ENCODE measurements around the gene CHST8. TPM values are rescaled to one million over a fixed set of nuclear protein-coding genes. Genes with fewer than 3 reads are reported as not detected.

The CHST8 gene
- total and polyA plus RNA-seq, 2 of the 13 experiments (the other 11 are each of a cell fraction or from before 2014, with no cell fraction given), result not detected

DNA sequence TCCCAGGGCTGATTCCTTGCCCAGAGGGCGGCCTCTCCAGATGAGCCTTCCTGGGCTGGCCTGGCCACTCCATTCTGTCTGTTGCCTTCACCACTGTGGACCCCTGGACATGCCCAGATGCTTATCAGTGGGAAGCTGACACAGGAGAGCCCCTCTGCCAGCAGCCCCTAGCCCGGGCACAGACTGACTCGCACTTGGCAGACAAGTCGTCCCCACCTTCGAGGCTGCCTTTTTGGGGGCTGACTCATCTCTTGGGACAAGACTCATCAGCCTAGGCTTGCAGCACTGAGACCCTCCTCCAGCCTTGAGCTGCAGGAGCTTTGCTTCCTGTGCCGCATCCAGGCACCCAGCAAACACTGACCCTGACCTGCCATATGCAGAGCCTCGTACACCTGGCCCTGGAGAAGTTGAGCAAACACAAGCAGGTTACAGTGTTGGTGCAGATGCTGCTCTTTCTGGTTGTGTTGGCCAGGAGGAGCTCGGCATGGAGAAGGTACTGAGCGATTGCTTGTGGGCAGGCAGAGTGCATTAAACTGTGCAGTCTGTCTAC, 8.1 kb downstream of the CHST8 start:
- ChIA-PET CTCF (ENCODE audit: low intra/inter-chr PET ratio, low total read pairs) (no interaction called here), POLR2A (no interaction called here)
- TF ChIP-seq ZNF382 (CRISPR knock-in tag; IDR thresholded peaks at IDR 0.05; ENCODE audit: borderline replicate concordance), result no peak
- no peak for TF ChIP-seq ZNF326 (CRISPR knock-in tag; IDR thresholded peaks at IDR 0.05; ENCODE audit: borderline replicate concordance)
- no peak for TF ChIP-seq SSRP1 (CRISPR knock-in tag; IDR thresholded peaks at IDR 0.05)
- no peak for TF ChIP-seq EEA1 (CRISPR knock-in tag; IDR thresholded peaks at IDR 0.05; ENCODE audit: borderline replicate concordance)
- no peak for TF ChIP-seq ZNF496 (CRISPR knock-in tag; IDR thresholded peaks at IDR 0.05; ENCODE audit: insufficient replicate concordance)
- TF ChIP-seq, protein P1, sequence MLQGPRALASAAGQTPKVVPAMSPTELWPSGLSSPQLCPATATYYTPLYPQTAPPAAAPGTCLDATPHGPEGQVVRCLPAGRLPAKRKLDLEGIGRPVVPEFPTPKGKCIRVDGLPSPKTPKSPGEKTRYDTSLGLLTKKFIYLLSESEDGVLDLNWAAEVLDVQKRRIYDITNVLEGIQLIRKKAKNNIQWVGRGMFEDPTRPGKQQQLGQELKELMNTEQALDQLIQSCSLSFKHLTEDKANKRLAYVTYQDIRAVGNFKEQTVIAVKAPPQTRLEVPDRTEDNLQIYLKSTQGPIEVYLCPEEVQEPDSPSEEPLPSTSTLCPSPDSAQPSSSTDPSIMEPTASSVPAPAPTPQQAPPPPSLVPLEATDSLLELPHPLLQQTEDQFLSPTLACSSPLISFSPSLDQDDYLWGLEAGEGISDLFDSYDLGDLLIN (CRISPR knock-in tag; IDR thresholded peaks at IDR 0.05; ENCODE audit: borderline replicate concordance), result no peak
- no peaks in the 10 kb centered on the region for H3K79me2 ChIP-seq (ENCODE audit: insufficient read depth, low read length)
- no peak overlapping the region for H3K9ac ChIP-seq (ENCODE audit: insufficient read depth, low read depth, low read length)
- H2AFZ ChIP-seq (ENCODE audit: low read length), result no peak overlapping the region
- ATAC-seq (no peak; the same call in 2 of the 3 replicates), DNase-seq (ENCODE audit: low spot score) (no peak), FAIRE-seq (no peak)
- H3K27ac ChIP-seq (ENCODE audit: extremely low read length, insufficient read depth, low read length), result no peak overlapping the region
- no peaks in the 10 kb centered on the region for H3K9me3 ChIP-seq (ENCODE audit: low read length)
- in situ Hi-C loops (cut with HindIII; ENCODE audit: extremely low pct_ligation_motif_present, low pct_unique_long_range_greater_than_20kb) (no loop called here), intact Hi-C loops (cut with micrococcal nuclease; ENCODE audit: unreplicated experiment) (no loop called here)
- no peaks in the 10 kb centered on the region for H3K4me1 ChIP-seq (ENCODE audit: insufficient read depth, low read length)
- H3K4me3 ChIP-seq (replicated peaks in 1 of 3; ENCODE audit: insufficient read depth in 1 of 3, low read depth in 2 of 3, low read length in 3 of 3), result no peak overlapping the region
- 28% methylated on average over 4 of the region's 9 CpGs for WGBS (ENCODE audit: low lambda C conversion rate)
- no TSS peak for BruUV-seq (replicated peaks)
- H3K27me3 ChIP-seq (ENCODE audit: control insufficient read depth in 1 of 2, insufficient read depth in 2 of 2, low read length in 2 of 2), result peaks cover 4 to 44% of the 10 kb centered on the region in 2 experiments; a peak in 4 of 5 replicates
- H3K4me2 ChIP-seq (ENCODE audit: low read depth, low read length), result no peak overlapping the region
- no peaks in the 10 kb centered on the region for H3K36me3 ChIP-seq (replicated peaks in 1 of 2; ENCODE audit: control insufficient read depth in 1 of 2, insufficient read depth in 2 of 2, low read length in 2 of 2)
- no peaks in the 10 kb centered on the region for H4K20me1 ChIP-seq (ENCODE audit: insufficient read depth, low read length)

Data from HepG2 (cell line).